Measurements from ENCODE around the gene SNX17.

The SNX17 gene

DNA sequence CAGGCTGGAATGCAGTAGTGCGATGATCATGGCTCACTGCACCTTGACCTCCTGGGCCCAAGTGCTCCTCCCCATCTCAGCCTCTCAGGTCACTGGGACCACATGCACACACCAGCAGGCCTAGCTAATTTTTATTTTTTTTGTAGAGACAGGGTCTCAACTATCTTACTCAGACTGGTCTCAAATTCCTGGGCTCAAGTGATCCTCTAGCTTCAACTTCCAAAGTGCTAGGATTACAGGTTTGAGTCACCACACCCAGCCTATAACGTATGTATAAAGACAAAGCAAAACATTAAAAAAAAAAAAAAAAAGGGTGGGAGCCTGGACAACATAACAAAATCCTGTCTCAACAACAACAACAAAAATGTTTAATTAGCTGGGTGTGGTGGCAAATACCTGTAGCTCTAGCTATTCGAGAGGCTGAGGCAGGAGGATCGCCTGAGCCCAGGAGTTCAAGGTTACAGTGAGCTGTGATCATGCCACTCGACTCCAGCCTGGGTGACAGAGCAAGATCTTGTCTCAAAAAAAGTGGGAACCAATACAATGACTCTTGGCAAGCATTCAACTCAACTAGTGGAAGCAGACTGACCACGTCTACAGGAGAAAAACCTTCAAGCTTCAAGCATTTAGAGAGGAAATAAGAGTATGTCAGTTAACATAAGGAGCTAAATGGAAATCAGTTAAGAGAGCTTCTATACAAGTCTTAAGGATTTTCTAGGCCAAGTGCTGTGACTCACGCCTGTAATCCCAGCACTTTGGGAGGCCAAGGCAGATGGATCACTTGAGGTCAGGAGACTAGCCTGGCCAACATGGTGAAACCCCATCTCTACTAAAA is 16.4 kb upstream of the SNX17 start:
- Mint-ChIP-seq H3K4me1 (ENCODE audit: low read depth) (peaks cover 34% of the 10 kb centered on the region), H3K4me3 (peak overlapping the region; percentile 35), H3K9me3 (no peaks in the 10 kb centered on the region), H3K36me3 (ENCODE audit: low read depth) (peaks cover 5% of the 10 kb centered on the region), H3K27ac (no peak overlapping the region), H3K27me3 (ENCODE audit: low read depth) (no peaks in the 10 kb centered on the region)

DNA sequence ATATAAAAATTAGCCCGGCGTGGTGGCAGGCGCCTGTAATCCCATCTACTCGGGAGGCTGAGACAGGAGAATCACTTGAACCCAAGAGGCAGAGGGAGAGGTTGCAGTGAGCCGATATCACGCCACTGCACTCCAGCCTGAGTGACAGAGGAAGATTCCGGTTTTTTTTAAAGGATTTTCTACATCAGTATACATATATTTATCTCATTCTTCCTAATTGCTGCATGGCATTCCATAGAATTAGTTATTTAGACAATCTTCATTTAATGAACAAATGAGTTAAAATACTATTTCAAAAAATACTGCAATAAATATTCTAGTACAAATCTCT is 15.9 kb upstream of the SNX17 start:
- H3K27me3 Mint-ChIP-seq (ENCODE audit: low read depth) = no peaks in the 10 kb centered on the region
- peak overlapping the region; percentile 35 for H3K4me3 Mint-ChIP-seq
- H3K4me1 Mint-ChIP-seq (ENCODE audit: low read depth) = peaks cover 34% of the 10 kb centered on the region
- H3K36me3 Mint-ChIP-seq (ENCODE audit: low read depth) = peaks cover 5% of the 10 kb centered on the region
- no peak overlapping the region for H3K27ac Mint-ChIP-seq
- no peaks in the 10 kb centered on the region for H3K9me3 Mint-ChIP-seq

DNA sequence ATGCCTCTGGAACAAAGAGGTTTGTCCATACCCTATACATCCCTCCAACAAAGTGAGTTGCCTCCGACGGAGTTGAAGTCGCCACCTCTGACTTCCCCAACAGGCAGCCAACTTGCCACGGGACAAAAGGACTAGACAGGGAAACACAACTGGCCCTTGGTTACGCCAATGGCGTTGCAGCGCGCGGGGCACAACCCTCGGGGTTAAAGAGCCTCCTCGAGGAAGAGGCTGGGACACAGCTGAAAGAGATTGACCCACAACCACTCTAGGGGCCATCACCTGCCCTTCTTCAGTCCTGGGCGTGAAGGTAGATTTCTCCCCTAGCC is 14.4 kb upstream of the SNX17 start:
- Mint-ChIP-seq H3K27me3 (ENCODE audit: low read depth) (no peaks in the 10 kb centered on the region), H3K36me3 (ENCODE audit: low read depth) (peaks cover 1% of the 10 kb centered on the region), H3K9me3 (no peaks in the 10 kb centered on the region), H3K27ac (peak overlapping the region; percentile 97), H3K4me1 (ENCODE audit: low read depth) (peaks cover 32% of the 10 kb centered on the region), H3K4me3 (peak overlapping the region; percentile 95)

DNA sequence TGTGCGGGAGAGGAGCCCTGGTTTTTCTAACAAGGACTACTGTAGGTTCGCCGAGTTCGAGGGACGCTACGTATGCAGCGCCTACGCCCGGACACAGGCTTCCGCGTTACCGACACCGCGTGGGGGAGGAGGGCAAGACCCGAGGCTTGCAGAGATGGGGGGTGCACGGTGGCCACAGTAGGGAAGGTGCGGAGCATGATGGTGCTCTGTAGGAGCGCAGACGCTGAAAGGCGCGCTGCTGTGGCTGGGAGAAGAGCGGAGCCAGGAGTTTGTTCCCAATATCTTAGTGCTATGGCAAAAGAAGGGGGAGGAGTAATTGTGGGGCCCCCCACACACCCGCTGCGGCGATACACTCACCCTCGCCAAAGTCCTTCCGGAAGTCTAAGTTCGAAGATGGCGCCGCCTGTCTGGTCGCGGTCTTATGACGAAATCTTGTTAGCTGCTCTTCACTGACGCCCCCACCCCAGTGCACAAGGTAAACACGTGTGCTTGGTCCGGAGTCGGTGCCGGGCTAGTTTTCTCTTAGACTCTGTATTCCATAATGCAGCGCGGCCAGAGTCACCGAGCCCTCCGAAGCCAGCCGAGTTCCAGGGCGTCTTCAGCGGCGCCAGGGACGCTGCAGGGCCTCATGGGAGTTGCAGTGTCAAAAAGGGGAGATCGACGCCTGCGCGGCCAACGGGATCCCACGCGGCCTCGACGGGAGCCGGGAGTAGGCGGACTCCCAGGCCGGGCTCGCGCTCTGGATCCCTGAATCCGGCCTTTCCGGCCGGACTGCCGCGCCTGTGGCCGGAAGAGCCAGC is 13.8 kb upstream of the SNX17 start, which contains the start of gene GTF3C2:
TSS of gene GTF3C2 (minus strand) at position 383 of the 800 bp plus-strand sequence. CDS start 13,210 bp downstream, outside the sequence.
- Mint-ChIP-seq H3K4me3 (peak within 1 kb of the TSS; percentile 95), H3K36me3 (ENCODE audit: low read depth) (peaks cover 1% of the 10 kb centered on the region), H3K9me3 (no peaks in the 10 kb centered on the region), H3K27ac (peak within 1 kb of the TSS; percentile 97), H3K4me1 (ENCODE audit: low read depth) (peaks cover 29% of the 10 kb centered on the region), H3K27me3 (ENCODE audit: low read depth) (no peaks in the 10 kb centered on the region)

DNA sequence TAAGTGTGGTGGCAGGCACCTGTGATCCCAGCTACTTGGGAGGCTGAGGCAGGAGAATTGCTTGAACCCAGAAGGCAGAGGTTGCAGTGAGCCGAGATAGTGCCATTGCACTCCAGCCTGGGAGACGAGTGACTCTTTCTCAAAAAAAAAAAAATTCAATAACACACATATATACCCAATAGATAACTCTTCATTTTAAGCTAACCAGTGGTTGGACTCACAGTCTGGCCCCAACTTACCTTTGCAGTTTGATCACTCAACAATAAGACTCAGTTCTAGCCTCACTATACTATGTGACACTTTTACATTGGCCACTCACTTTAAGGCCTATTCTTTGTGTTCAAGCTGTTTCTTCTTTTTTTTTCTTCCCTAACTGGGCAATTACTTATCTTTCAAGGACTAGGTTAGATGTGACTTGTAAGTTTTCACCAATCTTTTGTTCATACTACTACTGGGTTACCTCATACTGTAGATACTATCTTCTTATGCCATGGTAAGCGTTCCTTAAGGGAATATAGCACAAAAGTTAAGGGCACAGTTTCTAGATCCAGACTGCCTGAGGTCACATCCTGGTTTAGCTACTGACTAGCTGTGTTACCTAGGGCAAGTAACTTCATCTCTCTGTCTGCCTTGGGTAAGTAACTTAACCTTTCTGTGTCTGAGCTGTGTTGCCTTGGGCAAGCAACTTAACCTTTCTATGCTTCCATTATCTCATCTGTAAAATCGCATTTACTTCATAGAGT is 7.6 kb upstream of the SNX17 start:
- Mint-ChIP-seq H3K27ac (no peak overlapping the region), H3K27me3 (ENCODE audit: low read depth) (no peaks in the 10 kb centered on the region), H3K4me3 (no peak overlapping the region), H3K4me1 (ENCODE audit: low read depth) (peaks cover 15% of the 10 kb centered on the region), H3K36me3 (ENCODE audit: low read depth) (peaks cover 25% of the 10 kb centered on the region), H3K9me3 (no peaks in the 10 kb centered on the region)

DNA sequence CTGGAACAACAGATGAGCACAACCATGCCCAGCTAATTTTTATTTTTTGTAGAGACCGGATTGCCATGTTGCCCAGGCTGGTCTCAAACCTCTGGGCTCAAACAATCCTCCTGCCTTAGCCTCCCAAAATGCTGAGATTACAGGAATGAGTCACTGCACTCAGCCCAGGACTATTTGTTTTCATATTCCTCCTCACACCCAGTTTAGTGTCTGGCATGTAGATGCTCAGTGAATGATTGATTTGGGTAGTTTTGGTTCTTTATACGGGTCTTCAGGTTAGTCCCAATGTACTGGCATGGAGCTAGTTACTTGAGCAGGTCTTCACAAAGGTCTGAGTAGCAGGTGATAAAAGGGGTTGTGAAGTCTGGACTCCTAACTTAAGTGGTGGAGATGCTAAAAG is 6.5 kb upstream of the SNX17 start:
- Mint-ChIP-seq H3K9me3 (no peaks in the 10 kb centered on the region), H3K27ac (no peak overlapping the region), H3K36me3 (ENCODE audit: low read depth) (peaks cover 26% of the 10 kb centered on the region), H3K4me1 (ENCODE audit: low read depth) (peaks cover 12% of the 10 kb centered on the region), H3K4me3 (no peak overlapping the region), H3K27me3 (ENCODE audit: low read depth) (no peaks in the 10 kb centered on the region)

DNA sequence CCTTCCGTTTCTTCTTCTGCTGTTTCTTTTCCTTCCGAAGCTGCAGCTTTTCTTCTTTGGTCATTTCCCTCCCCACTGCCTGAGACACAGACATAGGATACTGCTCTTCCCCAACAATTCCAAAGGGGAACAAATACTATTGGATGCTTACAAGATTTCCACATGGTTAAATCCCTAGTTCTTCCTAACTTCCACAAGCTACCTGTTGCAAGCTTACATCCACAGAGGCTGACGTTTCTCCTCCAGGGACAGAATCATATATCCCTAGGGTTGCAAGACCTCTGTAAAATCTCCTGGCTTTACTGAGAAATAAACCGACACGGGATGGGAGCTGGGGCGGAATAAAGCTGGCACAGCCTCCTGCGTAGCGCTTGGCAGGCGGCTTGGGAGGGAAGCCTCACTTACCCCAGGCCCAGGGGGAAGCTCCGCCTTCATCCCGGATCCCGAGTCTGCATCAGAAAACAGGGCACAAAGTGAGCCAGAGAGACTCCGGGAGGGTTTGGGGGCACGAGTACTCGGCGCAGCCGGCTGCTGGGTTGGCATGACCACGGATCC is 868 bp upstream of the SNX17 start:
- H3K4me1 Mint-ChIP-seq (ENCODE audit: low read depth) = peaks cover 37% of the 10 kb centered on the region
- H3K9me3 Mint-ChIP-seq = no peaks in the 10 kb centered on the region
- peaks cover 47% of the 10 kb centered on the region for H3K36me3 Mint-ChIP-seq (ENCODE audit: low read depth)
- peak overlapping the region; percentile 95 for H3K27ac Mint-ChIP-seq
- peak overlapping the region; percentile 96 for H3K4me3 Mint-ChIP-seq
- H3K27me3 Mint-ChIP-seq (ENCODE audit: low read depth) = no peaks in the 10 kb centered on the region

DNA sequence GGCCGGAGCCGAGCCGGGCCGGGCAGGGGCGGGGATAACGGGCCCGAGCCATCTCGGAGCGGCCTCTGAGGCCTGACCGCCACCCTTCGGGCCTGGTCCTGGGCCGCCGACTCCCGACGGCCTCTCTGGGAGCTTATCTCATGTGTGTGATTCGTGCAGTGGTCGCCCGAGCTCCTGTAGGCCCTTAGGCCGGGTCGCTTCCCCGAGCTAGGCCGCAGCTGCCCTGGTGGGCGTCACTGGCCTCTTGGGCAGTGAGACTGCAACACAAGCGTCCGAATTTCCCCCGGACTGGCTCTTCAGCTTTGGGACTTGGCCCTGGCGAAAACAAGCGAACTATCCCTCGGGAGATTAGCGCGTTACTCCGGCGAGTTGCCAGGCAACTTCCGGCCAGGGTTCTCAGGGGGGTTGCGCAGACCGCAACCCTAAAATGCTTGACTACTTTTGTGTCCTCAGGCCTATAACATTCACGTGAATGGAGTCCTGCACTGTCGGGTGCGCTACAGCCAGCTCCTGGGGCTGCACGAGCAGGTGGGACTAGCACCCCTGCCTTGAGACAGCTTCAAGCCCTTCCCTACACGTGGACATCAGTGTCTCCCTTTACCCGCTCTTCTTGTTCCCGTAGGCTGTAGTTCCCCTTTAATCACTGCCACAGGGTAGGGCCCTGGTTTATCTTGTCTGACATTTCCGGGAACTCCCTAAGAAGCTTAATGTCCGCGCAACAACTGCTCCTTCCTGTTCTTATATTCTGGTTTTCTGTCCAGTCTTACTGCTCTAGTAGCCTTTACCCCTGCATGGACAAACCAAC is 602 bp downstream of the SNX17 start:
- no peaks in the 10 kb centered on the region for H3K27me3 Mint-ChIP-seq (ENCODE audit: low read depth)
- H3K9me3 Mint-ChIP-seq = no peaks in the 10 kb centered on the region
- peaks cover 41% of the 10 kb centered on the region for H3K4me1 Mint-ChIP-seq (ENCODE audit: low read depth)
- peak overlapping the region; percentile 98 for H3K4me3 Mint-ChIP-seq
- peak overlapping the region; percentile 95 for H3K27ac Mint-ChIP-seq
- peaks cover 56% of the 10 kb centered on the region for H3K36me3 Mint-ChIP-seq (ENCODE audit: low read depth)

DNA sequence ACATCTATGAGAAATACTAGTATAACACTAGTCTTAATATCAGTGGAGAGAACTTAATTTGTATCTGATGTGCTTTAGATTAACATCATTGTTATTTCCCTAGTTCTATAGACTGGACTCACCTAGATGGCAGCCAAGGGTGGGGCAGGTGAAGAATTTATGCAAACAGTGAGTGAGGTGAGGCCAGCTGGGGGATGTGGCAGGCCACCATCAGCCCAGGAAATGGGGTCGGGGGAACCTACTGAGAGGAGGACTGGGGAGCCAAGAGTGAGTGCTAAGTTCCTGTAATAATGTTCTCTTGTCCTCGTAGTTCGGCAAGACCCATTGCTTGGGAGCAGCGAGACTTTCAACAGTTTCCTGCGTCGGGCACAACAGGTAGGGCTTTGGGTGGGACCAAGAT is 2.5 kb downstream of the SNX17 start:
- Mint-ChIP-seq H3K9me3 (no peaks in the 10 kb centered on the region), H3K27me3 (ENCODE audit: low read depth) (no peaks in the 10 kb centered on the region), H3K36me3 (ENCODE audit: low read depth) (peaks cover 57% of the 10 kb centered on the region), H3K4me1 (ENCODE audit: low read depth) (peaks cover 40% of the 10 kb centered on the region), H3K4me3 (peak overlapping the region; percentile 98), H3K27ac (peak overlapping the region; percentile 81)

DNA sequence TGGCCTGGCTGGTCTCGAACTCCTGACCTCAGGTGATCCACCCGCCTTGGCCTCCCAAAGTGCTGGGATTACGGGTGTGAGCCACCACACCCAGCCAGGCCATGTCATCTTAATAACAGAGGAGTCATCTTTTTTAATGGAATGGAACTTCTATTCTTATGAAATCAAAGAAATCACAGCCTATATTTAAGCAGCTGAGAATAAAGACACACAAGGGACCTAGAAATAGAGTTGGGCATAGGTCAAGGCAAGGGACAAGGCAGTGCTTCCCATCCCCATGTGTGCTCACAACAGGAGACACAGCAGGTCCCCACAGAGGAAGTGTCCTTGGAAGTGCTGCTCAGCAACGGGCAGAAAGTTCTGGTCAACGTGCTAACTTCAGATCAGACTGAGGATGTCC is 3.2 kb downstream of the SNX17 start:
- Mint-ChIP-seq H3K36me3 (ENCODE audit: low read depth) (peaks cover 56% of the 10 kb centered on the region), H3K27ac (no peak overlapping the region), H3K4me3 (no peak overlapping the region), H3K4me1 (ENCODE audit: low read depth) (peaks cover 38% of the 10 kb centered on the region), H3K9me3 (no peaks in the 10 kb centered on the region), H3K27me3 (ENCODE audit: low read depth) (no peaks in the 10 kb centered on the region)

DNA sequence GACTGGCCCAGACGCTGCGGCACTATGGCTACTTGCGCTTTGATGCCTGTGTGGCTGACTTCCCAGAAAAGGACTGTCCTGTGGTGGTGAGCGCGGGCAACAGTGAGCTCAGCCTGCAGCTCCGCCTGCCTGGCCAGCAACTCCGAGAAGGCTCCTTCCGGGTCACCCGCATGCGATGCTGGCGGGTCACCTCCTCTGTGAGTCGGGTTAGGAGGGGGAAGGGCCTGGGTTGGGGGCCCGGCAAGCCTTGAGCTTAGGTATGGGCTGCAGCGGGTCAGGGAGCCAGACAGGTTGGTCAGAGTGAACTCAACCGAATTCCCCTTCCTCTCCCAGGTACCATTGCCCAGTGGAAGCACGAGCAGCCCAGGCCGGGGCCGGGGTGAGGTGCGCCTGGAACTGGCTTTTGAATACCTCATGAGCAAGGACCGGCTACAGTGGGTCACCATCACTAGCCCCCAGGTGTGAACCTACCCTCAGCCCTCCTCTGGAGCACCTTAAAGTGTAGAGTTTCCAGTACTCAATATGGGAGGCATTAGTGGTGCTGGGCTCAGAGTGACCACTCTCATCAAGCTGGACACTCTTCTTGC is 5.2 kb downstream of the SNX17 start:
- peaks cover 60% of the 10 kb centered on the region for H3K36me3 Mint-ChIP-seq (ENCODE audit: low read depth)
- H3K27me3 Mint-ChIP-seq (ENCODE audit: low read depth) = no peaks in the 10 kb centered on the region
- no peak overlapping the region for H3K4me3 Mint-ChIP-seq
- no peaks in the 10 kb centered on the region for H3K9me3 Mint-ChIP-seq
- peak overlapping the region; percentile 24 for H3K27ac Mint-ChIP-seq
- H3K4me1 Mint-ChIP-seq (ENCODE audit: low read depth) = peaks cover 44% of the 10 kb centered on the region

DNA sequence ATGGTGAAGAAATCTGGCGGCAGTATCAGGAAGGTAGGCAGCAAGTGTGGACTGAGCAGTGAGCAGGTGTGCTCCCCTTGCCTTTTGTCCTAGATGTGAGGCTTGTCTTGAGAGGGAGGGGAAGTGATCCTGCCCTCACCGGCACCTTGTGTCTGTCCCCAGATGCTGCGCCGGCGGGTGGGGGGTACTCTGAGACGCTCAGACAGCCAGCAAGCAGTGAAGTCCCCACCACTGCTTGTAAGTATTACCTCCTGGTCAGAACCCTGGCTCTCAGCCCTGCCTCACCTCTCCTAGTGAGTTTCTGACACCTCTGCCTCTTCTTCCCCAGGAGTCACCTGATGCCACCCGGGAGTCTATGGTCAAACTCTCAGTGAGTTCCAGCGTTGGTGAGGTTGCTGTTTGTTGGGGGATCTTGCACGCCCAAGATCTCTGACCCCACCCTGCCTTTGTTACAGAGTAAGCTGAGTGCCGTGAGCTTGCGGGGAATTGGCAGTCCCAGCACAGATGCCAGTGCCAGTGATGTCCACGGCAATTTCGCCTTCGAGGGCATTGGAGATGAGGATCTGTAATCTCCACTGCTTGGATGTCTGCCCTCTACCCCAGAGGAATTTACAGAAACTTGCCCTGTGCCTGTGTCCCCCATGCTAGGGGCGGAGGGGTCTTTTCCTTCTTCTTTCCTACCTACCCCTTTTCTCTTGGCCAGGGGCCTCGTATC is 5.9 kb downstream of the SNX17 start:
- H3K36me3 Mint-ChIP-seq (ENCODE audit: low read depth) = peaks cover 64% of the 10 kb centered on the region
- no peaks in the 10 kb centered on the region for H3K9me3 Mint-ChIP-seq
- H3K27me3 Mint-ChIP-seq (ENCODE audit: low read depth) = no peaks in the 10 kb centered on the region
- H3K4me3 Mint-ChIP-seq = no peak overlapping the region
- no peak overlapping the region for H3K27ac Mint-ChIP-seq
- peaks cover 48% of the 10 kb centered on the region for H3K4me1 Mint-ChIP-seq (ENCODE audit: low read depth)

Measured in T-helper 1 cell treated with Interleukin-12 subunit alpha and Interleukin-12 subunit beta and Interleukin-4 antibody, amounts not matched to agents 30 μg/mL and 1 μg/mL, for 36 hours (primary cell).